SH-SY5Y (cell line): ENCODE measurements around the gene POMGNT2.

Source experiments
- GATA2 ChIP-seq: IDR thresholded peaks from 2 replicates; pipeline ENCODE4 v1.6.1; 2011; ENCODE audit warnings: mild to moderate bottlenecking, low read depth, low read length
- GATA3 ChIP-seq: IDR thresholded peaks from 2 replicates; pipeline ENCODE4 v1.6.1; 2011; ENCODE audit warnings: low read depth, mild to moderate bottlenecking, low read length, moderate library complexity

- TF ChIP-seq GATA3, result no peak
- no peak for TF ChIP-seq GATA2
Observed at GRCh38 chr3:43144761-43145490, 39.0 kb upstream of the POMGNT2 start.
